NCI-H69 (cell line): ENCODE data around the gene JUN.

ENCODE experiments used
- DNase-seq: peaks from one replicate; lab custom pipeline; 2025; lab: John Stamatoyannopoulos, UW

The JUN gene

GRCh38 chr1:58783993-58784757, at the start of gene JUN:
TSS of gene JUN (minus strand) at chr1:58784047. CDS start at chr1:58783070, 977 bp downstream.
- DNase-seq = peak; percentile 98

- DNase-seq = no peak
Measured at GRCh38 chr1:58833166-58833565, 49.3 kb upstream of the JUN start.

- DNase-seq = no peak
Measured at GRCh38 chr1:58830291-58830690, 46.4 kb upstream of the JUN start.

- no peak for DNase-seq
Measured at GRCh38 chr1:58829866-58830265, 46.0 kb upstream of the JUN start.

GRCh38 chr1:58827298-58827697, 43.5 kb upstream of the JUN start:
- no peak for DNase-seq

GRCh38 chr1:58824753-58825389, 41.0 kb upstream of the JUN start:
- peak; percentile 75 for DNase-seq

- peak; percentile 6 for DNase-seq
Measured at GRCh38 chr1:58823481-58824010, 39.7 kb upstream of the JUN start.

GRCh38 chr1:58821309-58821708, 37.5 kb upstream of the JUN start:
- DNase-seq = no peak

- DNase-seq = peak; percentile 63
Measured at GRCh38 chr1:58818976-58819375, 35.1 kb upstream of the JUN start.

- DNase-seq = peak; percentile 60
Measured at GRCh38 chr1:58818075-58818474, 34.2 kb upstream of the JUN start.

- peak; percentile 28 for DNase-seq
Measured at GRCh38 chr1:58816747-58817221, 32.9 kb upstream of the JUN start.

GRCh38 chr1:58816072-58816746, 32.4 kb upstream of the JUN start:
- DNase-seq = peak; percentile 89

- DNase-seq = no peak
Measured at GRCh38 chr1:58815686-58816071, 31.8 kb upstream of the JUN start.

GRCh38 chr1:58815069-58815685, 31.3 kb upstream of the JUN start:
- no peak for DNase-seq

- DNase-seq = no peak
Measured at GRCh38 chr1:58814251-58815068, 30.6 kb upstream of the JUN start.

- DNase-seq = peak; percentile 61
Measured at GRCh38 chr1:58813801-58814200, 30.0 kb upstream of the JUN start.

GRCh38 chr1:58813361-58813760, 29.5 kb upstream of the JUN start:
- no peak for DNase-seq

GRCh38 chr1:58812926-58813325, 29.1 kb upstream of the JUN start:
- no peak for DNase-seq

GRCh38 chr1:58812468-58812867, 28.6 kb upstream of the JUN start:
- DNase-seq = no peak

- peak; percentile 65 for DNase-seq
Measured at GRCh38 chr1:58811303-58811702, 27.5 kb upstream of the JUN start.

- DNase-seq = no peak
Measured at GRCh38 chr1:58809325-58810010, 25.6 kb upstream of the JUN start.
